GM10248 (cell line): ENCODE measurements around the gene REN.

ENCODE experiments used
- CTCF ChIA-PET: fragments of 300-600 bp; sonication (Branson Sonifier 250); formaldehyde crosslinking; extraction: SDS; loops from one replicate; lab custom pipeline; 2021; ENCODE audit warnings: antibody characterized with exemption; lab: Yijun Ruan, JAX
- POLR2A ChIA-PET: fragments of 350-650 bp; sonication (Branson Sonifier 250); formaldehyde crosslinking; extraction: SDS; loops from one replicate; lab custom pipeline; 2020; ENCODE audit warnings: antibody characterized with exemption; lab: Yijun Ruan, JAX
- DNase-seq: peaks from one replicate; pipeline ENCODE4 v3.0.0; 2012; ENCODE audit errors: extremely low spot score
- TF ChIP-seq, protein P1 (sequence below): IDR thresholded peaks from 2 replicates; pipeline ENCODE4 v1.5.1; 2012; ENCODE audit warnings: mild to moderate bottlenecking, low read depth; ENCODE audit errors: extremely low read depth, missing control alignments, control extremely low read depth

Gene REN

DNA sequence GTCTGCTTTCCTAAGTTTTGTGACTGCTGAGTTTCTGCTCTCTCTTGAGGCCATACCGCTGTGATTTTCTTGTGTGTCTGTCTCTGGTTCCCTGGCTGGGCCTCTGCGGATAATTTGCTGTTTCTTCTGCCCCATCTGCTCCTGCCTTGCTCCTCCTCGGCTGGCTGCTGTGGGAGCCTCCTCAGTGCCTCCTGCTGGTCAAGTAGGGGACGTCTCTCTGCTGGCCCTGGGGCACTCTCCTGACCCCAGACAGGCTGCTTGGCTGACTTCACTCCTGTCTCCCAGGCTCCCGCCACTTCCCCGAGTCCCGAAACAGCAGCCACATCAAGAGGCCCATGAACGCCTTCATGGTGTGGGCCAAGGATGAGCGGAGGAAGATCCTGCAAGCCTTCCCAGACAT, 42.8 kb downstream of the REN start:
- CTCF ChIA-PET: no interaction called here
- TF ChIP-seq, protein P1, sequence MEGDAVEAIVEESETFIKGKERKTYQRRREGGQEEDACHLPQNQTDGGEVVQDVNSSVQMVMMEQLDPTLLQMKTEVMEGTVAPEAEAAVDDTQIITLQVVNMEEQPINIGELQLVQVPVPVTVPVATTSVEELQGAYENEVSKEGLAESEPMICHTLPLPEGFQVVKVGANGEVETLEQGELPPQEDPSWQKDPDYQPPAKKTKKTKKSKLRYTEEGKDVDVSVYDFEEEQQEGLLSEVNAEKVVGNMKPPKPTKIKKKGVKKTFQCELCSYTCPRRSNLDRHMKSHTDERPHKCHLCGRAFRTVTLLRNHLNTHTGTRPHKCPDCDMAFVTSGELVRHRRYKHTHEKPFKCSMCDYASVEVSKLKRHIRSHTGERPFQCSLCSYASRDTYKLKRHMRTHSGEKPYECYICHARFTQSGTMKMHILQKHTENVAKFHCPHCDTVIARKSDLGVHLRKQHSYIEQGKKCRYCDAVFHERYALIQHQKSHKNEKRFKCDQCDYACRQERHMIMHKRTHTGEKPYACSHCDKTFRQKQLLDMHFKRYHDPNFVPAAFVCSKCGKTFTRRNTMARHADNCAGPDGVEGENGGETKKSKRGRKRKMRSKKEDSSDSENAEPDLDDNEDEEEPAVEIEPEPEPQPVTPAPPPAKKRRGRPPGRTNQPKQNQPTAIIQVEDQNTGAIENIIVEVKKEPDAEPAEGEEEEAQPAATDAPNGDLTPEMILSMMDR: no peak
- DNase-seq: no peak
- POLR2A ChIA-PET: no interaction called here

- POLR2A ChIA-PET: no interaction called here
- TF ChIP-seq, protein P1: no peak
- DNase-seq: no peak
- CTCF ChIA-PET: interaction anchor here (2.3 kb wide), 1 partner anchor 7 kb away, joined by 13 read pairs; no protein-coding TSS in a partner anchor
These were observed 44.1 kb downstream of the REN start for GRCh38 chr1:204121840-204122555.

GRCh38 chr1:204116539-204116938, 49.6 kb downstream of the REN start:
- ChIA-PET CTCF (interaction anchor here (0.6 to 2.2 kb wide), 2 partner anchors 12 to 103 kb away, joined by 3 to 20 read pairs; no protein-coding TSS in a partner anchor), POLR2A (no interaction called here)
- no peak for DNase-seq
- TF ChIP-seq, protein P1: no peak

DNA sequence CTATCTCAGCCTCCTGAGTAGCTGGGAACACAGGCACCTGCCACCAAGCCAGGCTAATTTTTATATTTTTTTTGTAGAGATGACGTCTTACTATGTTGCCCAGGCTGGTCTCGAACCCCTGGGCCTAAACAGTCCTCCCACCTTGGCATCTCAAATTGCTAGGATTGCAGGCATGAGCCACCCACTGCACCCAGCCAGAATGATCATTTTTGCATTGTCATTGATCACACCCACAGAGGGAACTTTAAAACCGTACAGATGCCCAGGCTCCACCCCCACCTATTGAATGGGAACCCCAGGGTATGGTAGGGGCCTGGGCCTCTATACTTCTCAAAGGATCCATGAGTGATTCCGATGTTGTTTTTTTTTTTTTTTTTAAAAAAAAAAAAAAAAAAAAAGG, 51.0 kb downstream of the REN start:
- CTCF ChIA-PET: interaction anchor here (2.2 kb wide), 1 partner anchor 14 kb away, joined by 20 read pairs; no protein-coding TSS in a partner anchor
- DNase-seq: no peak
- POLR2A ChIA-PET: interaction anchor here (0.6 kb wide), 1 partner anchor 297 kb away, joined by 9 read pairs; no protein-coding TSS in a partner anchor
- TF ChIP-seq, protein P1: no peak

GRCh38 chr1:204114606-204115005, 51.5 kb downstream of the REN start:
- ChIA-PET POLR2A (no interaction called here), CTCF (interaction anchor here (1.2 to 1.5 kb wide), 2 partner anchors 15 to 21 kb away, joined by 3 to 5 read pairs; no protein-coding TSS in a partner anchor)
- no peak for DNase-seq
- TF ChIP-seq, protein P1: no peak

- DNase-seq: no peak
- ChIA-PET CTCF (interaction anchor here (1.2 to 1.5 kb wide), 2 partner anchors 16 to 21 kb away, joined by 3 to 5 read pairs; no protein-coding TSS in a partner anchor), POLR2A (no interaction called here)
- TF ChIP-seq, protein P1: no peak
These were observed 52.2 kb downstream of the REN start for GRCh38 chr1:204113896-204114295.
